HG02610 (cell line): ENCODE results near the gene CLEC7A.

Experiments
- ATAC-seq: cut with Tn5 transposase; IDR thresholded peaks from one replicate; pipeline ENCODE4 v1.9.1; 2021; ENCODE audit warnings: mild to moderate bottlenecking, moderate library complexity; ENCODE audit not compliant: unreplicated experiment

CLEC7A gene

DNA sequence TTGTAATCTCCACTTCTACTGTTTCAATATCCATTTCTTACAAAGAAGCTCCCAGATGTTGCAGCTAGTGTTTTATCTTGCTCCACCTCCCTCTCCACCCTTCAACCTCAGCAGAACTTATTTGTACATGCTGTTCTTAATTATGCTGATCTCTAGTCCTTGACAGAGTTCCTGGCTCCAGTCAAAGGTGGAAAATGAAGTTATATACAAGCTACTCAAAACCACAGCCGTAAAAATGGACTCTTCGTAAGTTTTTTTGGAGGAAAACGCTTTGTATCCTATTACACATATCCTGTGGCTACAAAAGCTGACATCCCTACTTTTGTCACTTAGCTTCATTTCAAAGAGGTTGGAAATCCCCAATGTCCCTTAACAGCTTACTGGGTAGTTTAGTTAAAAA is 32.5 kb downstream of the CLEC7A start:
- no peak for ATAC-seq

DNA sequence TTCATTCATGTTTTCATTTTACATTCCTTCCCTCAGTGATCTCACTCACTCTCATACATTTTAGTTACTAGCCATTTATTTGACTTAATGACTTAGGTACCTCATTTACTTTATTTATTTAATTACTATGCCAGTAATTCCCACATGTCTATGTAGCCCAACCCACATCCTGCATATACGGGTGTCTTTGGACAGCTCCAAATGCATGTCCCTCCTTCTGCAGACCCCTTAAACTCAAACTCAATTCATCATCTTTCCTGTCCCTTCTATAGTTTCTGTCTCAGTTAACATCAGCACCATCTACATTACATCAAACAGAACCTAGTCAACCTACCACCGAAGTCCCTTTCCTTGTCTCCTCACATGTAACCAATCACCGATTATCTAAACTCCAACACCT is 34.0 kb downstream of the CLEC7A start:
- ATAC-seq: no peak

DNA sequence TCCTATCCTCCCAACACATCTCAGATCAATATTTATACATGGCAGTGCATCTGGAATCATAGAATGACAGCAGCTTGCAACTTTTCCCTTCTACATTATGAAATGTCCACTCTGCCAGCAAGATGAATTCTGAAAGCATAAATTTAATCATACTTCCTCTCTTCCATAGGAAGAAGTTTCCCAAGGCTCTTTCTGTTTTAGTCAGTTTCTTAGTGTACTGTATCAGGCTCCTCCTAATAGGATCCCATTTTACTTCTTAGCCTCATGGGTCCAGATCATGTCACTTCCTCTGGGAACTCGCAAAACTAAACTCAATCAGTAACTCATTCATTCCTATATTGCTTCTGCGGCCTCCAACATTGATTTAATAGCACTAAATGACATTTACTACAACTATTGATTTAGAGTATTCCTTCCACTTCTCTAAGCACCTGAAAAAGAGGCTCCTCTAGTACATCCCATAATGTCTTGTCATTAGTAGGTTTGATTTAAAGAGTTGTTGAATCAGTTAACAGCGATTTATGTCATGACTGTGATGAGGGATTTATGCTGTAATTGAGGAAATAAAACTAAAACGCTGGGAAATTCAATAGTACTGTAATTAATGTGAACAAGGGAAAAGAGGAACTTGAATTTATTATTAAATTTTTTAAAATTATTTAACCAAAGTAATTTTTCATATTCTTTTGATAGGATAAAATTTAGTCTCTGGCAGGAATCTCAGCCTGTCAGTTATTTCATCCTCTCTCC is 35.2 kb downstream of the CLEC7A start:
- no peak for ATAC-seq

DNA sequence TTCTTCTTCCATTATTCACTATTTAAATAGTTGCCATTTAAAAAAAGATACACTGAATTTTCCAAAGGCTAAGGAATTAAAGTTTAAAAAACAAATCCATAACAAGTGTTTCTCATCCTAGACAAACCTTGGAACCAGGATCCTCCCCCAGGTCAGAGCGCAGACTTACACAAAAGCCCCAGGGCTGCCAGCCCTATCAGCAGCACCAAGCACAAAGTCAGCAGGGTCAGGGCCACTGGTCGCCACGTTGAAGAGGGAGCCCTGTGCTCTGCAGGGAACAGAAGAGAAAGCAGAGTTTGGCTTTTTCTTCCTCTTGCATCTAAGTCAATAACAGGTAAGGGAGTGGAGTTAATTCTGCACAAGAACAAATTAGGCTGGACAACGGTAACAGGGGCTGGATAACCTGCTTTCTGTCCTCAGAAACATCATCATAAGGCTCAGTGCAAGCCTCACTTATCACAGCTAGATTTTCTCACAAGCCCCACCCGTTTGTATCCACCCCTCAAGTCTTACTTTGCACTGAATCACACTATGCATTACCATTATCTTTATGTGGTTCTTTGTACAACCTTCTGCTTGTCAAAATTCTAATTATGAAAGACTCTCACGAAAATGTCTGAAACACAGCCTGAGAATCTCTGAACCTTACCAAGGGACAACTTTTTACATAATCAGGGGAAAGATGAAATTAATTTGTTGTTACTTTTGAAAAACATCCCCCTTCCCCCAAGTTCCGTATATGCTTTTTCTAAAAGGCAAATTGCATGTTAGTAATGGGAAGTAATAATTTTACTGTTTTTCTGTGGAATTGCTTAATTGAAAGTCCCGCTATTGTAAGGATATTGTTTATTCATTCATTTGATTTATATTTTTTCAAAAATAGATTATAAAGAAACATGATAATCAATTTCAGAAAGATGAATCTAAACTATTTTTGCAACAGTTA is 40.8 kb downstream of the CLEC7A start:
- no peak for ATAC-seq

DNA sequence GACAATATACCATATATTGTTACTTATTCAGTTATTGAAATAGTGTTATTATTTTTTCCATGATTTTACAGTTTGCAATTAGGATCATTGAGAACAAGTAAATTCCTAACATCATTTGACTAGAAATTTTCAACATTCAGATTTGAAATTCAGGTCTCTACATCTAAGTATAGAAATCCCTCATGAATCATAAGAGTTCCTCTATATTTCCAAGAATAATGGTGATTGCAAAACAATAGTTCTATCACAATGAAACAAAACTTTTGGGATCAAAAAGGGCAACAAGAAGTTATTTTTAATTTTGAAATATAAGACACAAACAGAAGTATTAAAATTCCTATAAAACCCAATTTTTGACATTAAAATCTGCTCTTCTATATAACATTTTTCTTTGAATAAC is 42.0 kb downstream of the CLEC7A start:
- ATAC-seq: no peak

DNA sequence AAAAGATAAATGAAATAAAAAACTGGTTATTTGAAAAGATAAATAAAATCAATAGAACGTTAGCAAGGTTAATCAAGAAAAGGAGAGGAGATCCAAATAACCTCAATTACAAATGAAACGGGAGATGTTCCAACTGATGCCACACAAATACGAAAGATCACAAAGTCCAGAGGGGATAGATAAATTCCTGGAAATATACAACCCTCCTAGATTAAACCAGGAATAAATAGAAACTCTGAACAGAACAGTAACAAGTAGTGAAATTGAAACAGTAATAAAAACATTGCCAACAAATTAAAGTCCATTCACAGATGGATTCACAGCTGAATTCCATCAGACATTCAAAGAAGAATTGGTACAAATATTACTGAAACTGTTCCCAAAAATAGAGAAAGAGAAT is 43.6 kb downstream of the CLEC7A start:
- no peak for ATAC-seq

DNA sequence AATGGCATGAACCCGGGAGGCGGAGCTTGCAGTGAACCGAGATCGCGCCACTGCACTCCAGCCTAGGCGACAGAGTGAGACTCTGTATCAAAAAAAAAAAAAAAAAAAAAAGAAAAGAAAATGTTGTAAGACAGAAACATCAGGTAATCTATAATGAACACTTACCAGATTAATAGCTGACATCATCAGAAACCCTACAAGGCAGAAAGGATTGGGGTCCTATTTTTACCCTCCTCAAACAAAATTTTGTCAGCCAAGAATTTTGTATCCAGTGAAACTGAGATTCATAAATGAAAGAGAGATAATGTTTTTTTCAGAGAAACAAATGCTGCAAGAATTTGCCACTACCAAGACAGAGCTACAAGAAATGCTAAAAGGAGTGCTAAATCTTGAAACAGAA is 45.3 kb downstream of the CLEC7A start:
- no peak for ATAC-seq

DNA sequence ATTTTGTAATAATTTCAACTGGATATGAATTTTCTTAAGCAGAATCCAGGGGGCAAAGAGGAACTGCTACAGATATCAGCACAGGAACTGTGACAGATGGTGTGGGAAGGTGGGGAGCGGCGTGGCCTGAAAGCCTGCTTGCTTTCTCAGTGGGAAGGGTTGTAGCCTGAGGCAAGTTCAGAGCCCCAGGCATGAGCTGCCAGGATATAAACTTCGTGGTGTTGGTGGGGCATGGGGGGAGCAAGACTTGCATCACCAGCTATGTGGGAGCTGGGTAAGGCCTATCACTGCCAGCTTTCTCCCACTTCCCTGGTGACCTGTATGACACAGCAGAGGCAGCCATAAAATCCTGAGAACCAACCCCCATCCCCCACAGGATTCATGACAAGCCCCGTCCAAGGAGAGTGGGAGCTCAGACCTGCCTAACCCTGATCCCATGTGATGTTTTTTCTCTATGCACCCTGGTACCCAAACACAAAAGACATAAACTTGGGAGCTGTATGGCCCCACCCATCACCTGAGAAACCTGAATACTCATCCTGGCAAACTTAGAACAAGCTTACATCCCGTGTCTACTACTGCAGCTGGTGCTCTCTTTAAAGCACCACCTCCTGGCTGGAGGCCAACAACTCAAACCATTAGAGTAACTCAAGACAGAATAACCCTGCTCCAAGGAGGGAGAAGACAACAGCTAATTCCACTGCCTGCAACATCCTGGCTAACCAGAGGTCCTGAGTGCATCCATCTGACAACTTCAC is 47.7 kb downstream of the CLEC7A start:
- ATAC-seq: no peak

DNA sequence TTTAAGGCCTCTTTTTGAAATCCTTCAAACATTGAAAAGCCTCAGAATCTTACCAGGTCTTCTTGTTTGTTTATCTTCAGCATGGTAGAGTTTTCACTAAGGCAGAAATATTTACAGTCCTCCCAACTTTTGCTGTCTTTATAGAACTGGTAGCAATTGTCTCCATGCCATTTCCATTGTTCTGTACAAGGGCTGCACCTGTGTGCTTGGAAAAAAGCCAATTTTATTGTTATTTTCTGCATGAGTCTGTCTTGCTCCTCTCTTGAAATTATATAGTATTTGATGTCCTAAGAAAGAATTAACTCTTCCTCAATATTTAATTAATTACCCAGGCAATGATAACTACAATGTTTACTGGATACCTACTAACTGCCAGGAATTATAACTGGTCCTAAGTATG is 54.5 kb downstream of the CLEC7A start:
- ATAC-seq: no peak

DNA sequence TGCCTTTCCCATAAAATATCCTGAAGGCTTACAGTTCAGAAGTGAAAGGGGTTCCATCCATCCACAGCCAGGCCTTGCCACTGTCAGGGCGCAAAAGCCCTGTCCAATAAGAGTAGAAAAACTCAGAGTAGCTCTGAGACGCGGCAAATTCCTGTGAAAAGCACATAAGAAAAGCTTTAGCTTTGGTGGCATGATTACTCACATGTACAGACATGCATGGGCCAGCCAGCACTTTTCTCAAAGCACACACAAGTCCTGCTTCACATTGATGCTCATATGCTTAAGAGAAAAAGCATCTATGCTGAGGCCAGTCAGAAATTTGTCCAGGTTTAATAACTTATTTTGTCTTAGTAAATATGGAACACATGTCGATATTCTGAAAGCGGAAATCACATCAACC is 56.7 kb downstream of the CLEC7A start:
- no peak for ATAC-seq

DNA sequence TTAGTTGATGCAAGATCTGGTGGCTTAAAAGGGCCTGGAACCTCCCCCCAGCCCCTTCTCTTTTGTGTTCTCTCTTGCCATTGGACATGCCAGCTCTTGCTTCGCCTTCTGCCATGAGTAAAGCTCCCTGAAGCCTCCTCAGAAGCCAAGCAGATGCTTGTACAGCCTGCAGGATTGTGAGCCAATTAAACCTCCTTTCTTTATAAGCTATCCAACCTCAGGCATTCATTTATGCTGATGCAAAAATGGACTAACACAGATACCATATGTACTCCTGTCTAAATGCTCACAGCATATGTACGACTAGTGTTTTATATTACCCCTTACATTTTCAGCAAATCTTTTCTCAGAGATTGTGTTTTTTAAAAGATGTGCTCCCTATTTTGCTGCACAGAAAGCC is 57.9 kb downstream of the CLEC7A start:
- no peak for ATAC-seq

DNA sequence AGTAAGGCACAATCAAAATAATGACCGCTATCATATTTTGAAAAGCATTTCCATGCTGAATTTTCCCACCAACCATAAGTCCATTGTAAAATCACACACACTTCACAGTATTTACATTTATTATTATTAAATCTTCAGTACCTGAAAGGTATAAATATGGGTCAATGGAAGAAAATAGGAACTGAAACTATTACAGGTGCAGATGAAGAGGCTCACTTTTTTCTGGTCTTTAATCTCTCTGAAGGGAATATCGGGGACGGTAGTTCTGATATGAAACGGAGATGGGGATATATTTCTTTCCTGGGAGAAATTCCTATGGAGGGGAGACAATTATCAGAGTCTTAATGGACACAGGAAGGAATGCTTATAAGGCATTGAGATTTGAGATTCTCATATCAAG is 59.6 kb downstream of the CLEC7A start:
- ATAC-seq: no peak

DNA sequence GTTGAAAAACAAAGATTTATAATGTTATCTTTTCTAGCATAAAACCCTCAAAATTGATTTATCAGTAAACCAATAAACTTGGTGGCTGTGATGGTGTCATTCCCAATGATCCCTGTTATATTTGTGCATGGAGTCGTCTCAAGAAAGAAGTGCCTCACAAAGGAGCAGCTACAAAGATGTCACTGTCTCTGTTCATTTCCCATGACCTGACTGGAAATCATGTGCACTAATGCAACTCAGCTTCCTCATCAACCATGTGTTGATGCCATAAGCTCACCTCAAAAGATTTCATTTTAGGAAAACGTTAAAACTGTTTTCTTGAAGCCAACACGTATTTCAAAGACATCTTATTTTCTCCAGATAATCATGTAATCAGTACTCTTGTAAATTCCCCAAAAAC is 60.0 kb downstream of the CLEC7A start:
- no peak for ATAC-seq

DNA sequence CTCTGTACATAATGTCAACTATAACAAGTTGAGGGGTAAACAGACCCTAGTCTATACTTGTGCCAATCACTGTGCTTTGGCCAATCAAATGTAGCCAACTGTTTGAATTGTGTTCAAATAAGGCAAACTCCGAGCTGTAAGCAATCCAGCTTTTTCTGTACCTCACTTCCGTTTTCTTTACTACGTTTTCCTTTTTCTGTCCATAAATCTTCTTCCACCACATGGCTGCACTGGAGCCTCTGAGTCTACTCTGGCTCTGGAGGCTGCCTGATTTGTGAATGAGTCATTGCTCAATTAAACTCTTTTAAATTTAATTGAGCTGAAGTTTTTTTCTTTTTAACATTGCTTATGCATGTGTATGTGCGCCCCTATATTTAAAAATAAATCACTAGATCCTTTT is 60.9 kb downstream of the CLEC7A start:
- no peak for ATAC-seq

DNA sequence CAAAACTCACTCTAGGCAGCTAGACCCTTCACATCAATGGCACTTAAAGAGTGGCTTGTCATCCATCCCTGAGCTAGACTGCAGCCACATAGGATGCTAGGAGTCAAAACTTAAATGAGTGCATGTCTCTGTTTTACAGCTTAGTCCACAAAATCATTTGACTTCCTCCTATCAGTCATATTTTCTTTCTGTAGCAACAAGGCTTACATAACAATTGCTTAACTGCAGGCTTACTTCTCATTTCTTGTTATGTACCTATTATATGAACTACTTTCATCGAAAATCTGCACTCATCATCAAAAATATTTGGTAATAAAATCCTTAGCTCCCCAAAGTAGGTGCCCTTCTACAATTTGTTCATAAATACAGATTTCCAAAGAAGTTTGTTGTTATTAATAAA is 61.4 kb downstream of the CLEC7A start:
- ATAC-seq: no peak

DNA sequence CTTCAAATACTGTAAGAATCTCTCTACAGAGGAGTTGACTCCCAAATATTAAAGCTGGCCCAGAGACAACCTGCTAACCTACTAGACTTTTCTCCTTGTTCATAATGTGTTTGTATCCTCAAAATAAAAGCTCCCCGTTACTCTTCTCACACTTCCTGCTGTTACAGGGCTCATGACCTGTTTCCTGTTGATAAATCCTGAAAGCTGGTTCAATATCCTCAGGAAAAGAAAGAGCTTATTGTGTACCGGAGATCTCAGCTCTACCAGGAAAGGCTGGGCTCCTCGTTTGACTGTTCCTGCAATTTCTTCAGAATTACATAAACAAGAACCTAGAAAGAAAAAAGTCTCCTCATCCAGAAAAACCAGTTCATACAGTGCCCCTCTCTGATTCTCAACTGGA is 62.1 kb downstream of the CLEC7A start:
- no peak for ATAC-seq

DNA sequence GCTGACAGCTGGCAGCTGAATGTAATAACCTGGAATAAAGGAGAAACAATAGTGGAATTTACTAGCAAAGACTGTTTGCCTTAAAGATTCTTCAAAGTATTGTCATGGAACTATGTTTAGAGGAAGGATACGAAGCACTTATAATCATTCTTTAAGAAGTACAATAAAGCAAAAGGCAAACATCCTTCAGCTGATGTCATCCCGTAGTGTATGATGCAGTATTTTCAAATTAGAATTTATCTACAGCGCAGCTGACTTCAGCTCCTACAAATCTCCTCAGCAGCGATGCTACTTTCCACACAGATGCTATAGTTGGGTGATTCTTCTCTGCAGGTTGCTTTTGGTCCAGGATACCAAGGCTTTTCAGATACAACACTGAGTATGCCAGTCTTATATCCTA is 62.7 kb downstream of the CLEC7A start:
- no peak for ATAC-seq
